ENCODE measurements around the gene OR52B6.

- TF ChIP-seq CTCF (IDR thresholded peaks at IDR 0.05; ENCODE audit: low read length) (no peak), EZH2 (IDR thresholded peaks at IDR 0.05; ENCODE audit: borderline replicate concordance, low read length) (no peak)
Measured at GRCh38 chr11:5625281-5625680, 44.6 kb downstream of the OR52B6 start.

All from OCI-LY1 (cell line).